ENCODE measurements around the gene CEP131. TPM values are rescaled to one million over a fixed set of nuclear protein-coding genes. Genes with fewer than 3 reads are reported as not detected.

Gene CEP131
- total and polyA plus RNA-seq, 3 experiments from 2014 or later, result 6.5 to 13.3 (median 13.2) TPM

DNA sequence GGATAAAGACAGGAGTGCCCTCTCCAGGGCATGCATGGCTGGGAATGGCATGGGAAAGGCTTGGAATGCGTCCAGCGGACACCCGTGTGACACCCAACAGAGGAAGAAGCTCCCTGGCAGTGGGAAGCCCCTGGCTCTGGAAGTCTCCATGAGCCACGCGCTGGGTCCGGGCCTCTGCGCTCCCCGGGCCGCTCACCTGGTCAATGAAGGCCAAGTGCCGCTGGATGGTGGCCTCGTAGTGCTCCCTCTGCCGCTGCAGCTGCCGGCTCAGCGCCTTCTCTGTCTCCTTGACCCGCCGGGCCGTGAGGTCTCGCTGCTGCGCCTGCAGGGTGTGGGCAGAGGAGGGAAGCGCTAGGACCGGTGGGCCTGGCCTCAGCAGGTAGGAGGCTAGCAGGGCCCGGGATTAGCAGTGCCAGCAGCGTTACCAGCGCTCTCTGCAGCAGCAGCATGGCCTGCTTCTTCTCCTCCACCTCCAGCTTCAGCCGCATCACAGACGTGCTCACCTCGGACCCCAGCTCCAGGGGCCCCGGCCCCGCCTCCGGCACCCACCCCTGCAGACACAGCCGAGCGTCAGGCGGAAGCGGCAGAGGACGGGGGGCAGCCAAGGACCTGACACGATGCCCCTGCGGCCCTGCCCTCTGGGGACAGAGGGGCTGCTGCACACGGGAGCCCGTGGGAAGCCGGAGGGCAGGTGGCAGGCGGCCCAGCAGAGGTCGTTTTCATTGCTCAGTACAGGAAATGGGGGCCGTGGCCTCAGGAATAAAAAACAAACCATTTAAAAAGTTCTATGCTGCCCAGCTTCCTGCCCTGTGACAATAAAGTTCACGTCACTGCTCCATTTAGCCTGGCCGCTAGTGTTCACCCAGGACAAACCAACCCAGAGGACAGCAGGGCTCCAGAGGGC lies 26.0 kb downstream of the CEP131 start:
- Mint-ChIP-seq H3K4me1 (no peaks in the 10 kb centered on the region), H3K27me3 (no peaks in the 10 kb centered on the region), H3K4me3 (no peak overlapping the region), H3K27ac (no peak overlapping the region), H3K36me3 (peaks cover 0 to 6% (median 4%) of the 10 kb centered on the region in 3 donors), H3K9me3 (no peaks in the 10 kb centered on the region)
- Histone ChIP-seq H3K27ac (ENCODE audit: low read depth, low read length) (no peak overlapping the region), H3K36me3 (ENCODE audit: insufficient read depth, low read length) (no peaks in the 10 kb centered on the region), H3K9me3 (ENCODE audit: low read length) (no peaks in the 10 kb centered on the region), H3K27me3 (ENCODE audit: insufficient read depth, low read length, poor library complexity, severe bottlenecking) (no peaks in the 10 kb centered on the region), H3K4me1 (ENCODE audit: insufficient read depth, low read length) (no peaks in the 10 kb centered on the region), H3K4me3 (ENCODE audit: low read length) (no peak overlapping the region)
- POLR2A ChIA-PET, result no interaction called here
- CTCF ChIA-PET, result no interaction called here
- DNase-seq, result no peak

DNA sequence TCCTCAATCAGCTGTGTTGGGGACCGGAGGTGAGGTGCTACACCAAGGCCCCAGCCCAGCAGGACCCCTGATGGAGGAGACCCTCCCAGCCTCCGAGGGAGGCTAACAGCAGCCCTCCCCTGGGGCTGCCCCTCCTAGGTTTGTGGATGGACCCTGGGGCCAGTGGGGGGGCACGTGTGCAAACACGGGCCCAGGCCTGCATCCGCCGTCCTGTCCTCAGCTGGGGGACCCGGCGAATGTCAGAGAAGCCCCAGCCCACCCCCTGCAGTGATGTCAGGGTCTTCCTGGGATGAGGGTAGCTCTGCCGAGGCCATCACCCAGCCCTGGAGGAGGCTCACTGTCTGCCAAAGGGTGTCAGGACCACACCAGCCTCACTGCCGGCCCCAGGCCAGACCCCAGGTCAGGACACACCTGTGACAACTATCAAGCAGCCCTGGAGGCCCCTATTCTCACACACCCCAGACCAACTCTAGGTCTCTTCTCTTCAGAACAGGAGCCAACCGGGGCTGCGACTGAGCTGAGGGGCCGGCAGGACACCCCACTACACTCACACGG lies 26.7 kb downstream of the CEP131 start:
- Histone ChIP-seq H3K27ac (ENCODE audit: low read depth, low read length) (no peak overlapping the region), H3K9me3 (ENCODE audit: low read length) (no peaks in the 10 kb centered on the region), H3K27me3 (ENCODE audit: insufficient read depth, low read length, poor library complexity, severe bottlenecking) (no peaks in the 10 kb centered on the region), H3K36me3 (ENCODE audit: insufficient read depth, low read length) (no peaks in the 10 kb centered on the region), H3K4me1 (ENCODE audit: insufficient read depth, low read length) (no peaks in the 10 kb centered on the region), H3K4me3 (ENCODE audit: low read length) (no peak overlapping the region)
- Mint-ChIP-seq H3K27ac (no peak overlapping the region), H3K36me3 (peaks cover 0 to 5% (median 4%) of the 10 kb centered on the region in 3 donors), H3K4me3 (no peak overlapping the region), H3K4me1 (no peaks in the 10 kb centered on the region), H3K27me3 (no peaks in the 10 kb centered on the region), H3K9me3 (no peaks in the 10 kb centered on the region)
- no peak for DNase-seq
- ChIA-PET POLR2A (no interaction called here), CTCF (no interaction called here)

DNA sequence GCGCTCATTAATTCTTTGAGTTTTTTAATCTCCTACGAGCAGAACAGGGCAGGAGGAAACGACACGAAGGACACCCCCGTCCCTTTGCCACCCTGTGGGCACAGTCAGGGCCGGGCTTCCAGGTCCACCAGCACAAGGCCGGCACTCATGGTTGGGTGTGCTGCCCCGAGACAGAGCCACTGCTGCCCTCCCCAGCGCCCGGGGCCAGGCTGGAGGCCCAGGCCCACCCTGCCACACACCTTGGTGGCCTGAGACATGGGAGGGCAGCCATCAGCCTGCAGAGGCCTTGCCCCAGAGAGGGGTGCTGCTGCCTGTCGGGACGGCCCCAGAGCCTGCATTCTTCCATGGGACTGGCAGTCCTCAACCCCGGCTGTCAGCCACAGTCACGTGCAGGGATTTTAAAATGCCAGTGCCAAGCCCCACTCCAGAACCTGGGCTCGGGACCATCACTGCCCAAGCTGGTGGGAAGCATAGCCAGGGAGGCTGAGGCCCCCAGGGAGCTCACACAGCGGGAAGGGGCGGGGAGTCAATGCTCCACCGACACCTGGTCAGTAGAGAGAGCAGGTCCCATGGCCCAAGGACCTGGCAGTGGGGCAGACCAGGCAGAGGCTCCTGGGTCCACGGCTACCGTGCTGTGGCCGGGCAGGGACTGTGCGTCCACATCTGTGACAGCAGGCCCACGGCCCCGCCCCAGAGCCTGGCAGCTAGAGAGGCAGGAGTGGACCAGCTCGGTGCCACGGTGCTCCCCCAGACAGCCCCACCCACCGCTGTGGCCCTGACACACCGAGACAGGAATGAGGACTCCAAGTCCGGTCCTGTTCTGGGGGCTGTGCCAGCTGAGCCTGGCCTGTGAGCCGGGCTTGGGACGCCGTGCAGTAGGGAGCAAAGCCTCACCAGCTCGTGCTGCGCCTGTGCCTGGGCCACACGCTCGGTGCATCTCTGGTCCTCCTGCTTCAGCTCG lies 27.5 kb downstream of the CEP131 start:
- Mint-ChIP-seq H3K27ac (no peak overlapping the region), H3K9me3 (no peaks in the 10 kb centered on the region), H3K4me3 (no peak overlapping the region), H3K4me1 (no peaks in the 10 kb centered on the region), H3K27me3 (no peaks in the 10 kb centered on the region), H3K36me3 (peaks cover 0 to 5% (median 0%) of the 10 kb centered on the region in 3 donors)
- Histone ChIP-seq H3K9me3 (ENCODE audit: low read length) (no peaks in the 10 kb centered on the region), H3K36me3 (ENCODE audit: insufficient read depth, low read length) (no peaks in the 10 kb centered on the region), H3K4me1 (ENCODE audit: insufficient read depth, low read length) (no peaks in the 10 kb centered on the region), H3K27me3 (ENCODE audit: insufficient read depth, low read length, poor library complexity, severe bottlenecking) (no peaks in the 10 kb centered on the region), H3K4me3 (ENCODE audit: low read length) (no peak overlapping the region), H3K27ac (ENCODE audit: low read depth, low read length) (no peak overlapping the region)
- DNase-seq, result no peak
- ChIA-PET CTCF (no interaction called here), POLR2A (no interaction called here)

DNA sequence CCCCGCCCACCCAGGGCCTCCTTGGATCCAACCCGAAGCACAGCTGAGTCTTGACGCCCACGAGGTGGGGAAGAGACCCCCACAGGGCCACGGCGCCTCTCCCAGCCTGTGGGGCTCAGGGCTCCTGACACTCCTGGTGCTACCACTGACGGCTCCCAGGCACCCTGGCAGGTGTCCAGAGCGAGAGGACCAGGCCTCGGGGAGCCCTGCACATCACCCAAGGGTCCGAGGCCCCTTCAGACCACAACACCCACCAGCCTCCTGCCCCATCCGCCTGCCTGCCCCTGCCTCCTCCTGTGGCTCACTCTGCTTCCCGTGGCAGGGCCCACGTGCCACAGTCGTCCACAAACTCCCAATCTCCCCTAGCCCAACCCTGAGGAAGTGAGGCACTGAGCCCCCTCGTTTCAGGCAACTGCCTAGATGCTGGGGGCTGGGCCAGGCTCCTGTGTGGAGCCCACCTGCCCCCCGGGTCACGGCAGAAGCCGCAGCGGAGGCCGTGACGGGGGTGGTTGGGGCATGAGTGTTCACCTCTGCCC lies 28.5 kb downstream of the CEP131 start:
- Mint-ChIP-seq H3K36me3 (peaks cover 0 to 5% (median 0%) of the 10 kb centered on the region in 3 donors), H3K9me3 (no peaks in the 10 kb centered on the region), H3K4me1 (no peaks in the 10 kb centered on the region), H3K27ac (no peak overlapping the region), H3K4me3 (no peak overlapping the region), H3K27me3 (no peaks in the 10 kb centered on the region)
- ChIA-PET CTCF (no interaction called here), POLR2A (no interaction called here)
- Histone ChIP-seq H3K4me1 (ENCODE audit: insufficient read depth, low read length) (no peaks in the 10 kb centered on the region), H3K4me3 (ENCODE audit: low read length) (no peak overlapping the region), H3K27ac (ENCODE audit: low read depth, low read length) (no peak overlapping the region), H3K9me3 (ENCODE audit: low read length) (no peaks in the 10 kb centered on the region), H3K27me3 (ENCODE audit: insufficient read depth, low read length, poor library complexity, severe bottlenecking) (no peaks in the 10 kb centered on the region), H3K36me3 (ENCODE audit: insufficient read depth, low read length) (no peaks in the 10 kb centered on the region)
- DNase-seq, result no peak

DNA sequence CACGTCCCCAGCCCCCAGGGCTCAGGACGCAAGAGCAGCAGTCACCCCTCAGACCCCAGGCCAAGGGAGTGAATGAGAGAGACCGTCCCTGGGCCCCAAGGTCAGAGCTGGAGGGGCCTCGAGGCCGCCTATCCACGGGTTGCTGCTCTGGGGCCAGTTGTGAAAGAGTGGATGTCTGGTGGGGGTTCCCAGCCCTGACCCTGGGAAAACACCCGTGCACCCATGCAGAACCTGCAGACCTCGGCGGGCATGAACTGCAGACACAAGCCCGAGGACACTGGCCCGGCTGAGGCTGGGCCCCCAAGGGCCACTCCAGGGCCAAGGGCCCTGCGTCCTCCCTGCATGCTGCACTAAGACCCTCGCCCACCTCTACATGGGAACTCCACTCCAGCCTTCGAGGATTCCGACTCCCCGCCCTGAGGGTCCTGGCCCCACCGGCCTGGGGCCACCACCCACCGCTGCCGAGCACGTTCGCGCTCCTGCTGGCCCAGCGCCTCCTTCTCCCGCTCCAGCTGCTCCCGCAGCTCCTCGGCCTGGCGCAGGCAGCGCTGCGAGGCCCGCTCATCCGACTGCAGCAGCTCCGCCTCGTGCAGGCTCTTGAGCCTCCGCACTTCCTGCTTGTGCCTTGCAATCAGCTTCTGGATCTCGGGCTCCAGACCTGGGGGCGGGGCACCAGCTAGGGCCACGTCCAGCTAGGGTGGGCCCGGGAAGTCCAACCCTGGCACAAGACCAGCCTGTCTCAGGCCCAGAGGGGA lies 29.1 kb downstream of the CEP131 start:
- CTCF ChIA-PET, result no interaction called here
- POLR2A ChIA-PET, result no interaction called here

DNA sequence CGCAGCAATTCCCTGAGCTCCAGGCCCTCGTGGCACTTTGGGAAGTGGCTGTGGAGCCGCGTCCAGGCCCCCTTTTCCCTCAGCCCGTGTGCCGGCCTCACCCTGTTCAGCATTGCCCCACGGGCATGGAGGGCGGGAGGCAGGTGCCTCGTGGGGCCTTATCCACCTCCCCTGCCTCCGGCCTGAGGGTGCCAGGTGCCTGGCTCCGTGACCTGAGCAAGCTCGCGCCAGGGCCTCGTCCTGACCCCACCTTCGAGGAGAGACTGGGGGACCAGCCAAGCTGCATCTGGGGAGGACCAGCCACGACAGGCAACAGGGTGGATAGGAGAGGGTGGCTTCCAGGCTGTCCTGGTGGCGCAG lies 29.7 kb downstream of the CEP131 start:
- no peak for DNase-seq
- no peaks in the 10 kb centered on the region for H3K36me3 ChIP-seq (ENCODE audit: insufficient read depth, low read length)
- H3K36me3 Mint-ChIP-seq, result peaks cover 0 to 1% (median 0%) of the 10 kb centered on the region in 3 donors
- H3K27me3 ChIP-seq (ENCODE audit: insufficient read depth, low read length, poor library complexity, severe bottlenecking), result no peaks in the 10 kb centered on the region
- no peak overlapping the region for H3K27ac ChIP-seq (ENCODE audit: low read depth, low read length)
- H3K4me3 Mint-ChIP-seq, result no peak overlapping the region
- no peaks in the 10 kb centered on the region for H3K9me3 Mint-ChIP-seq
- no peak overlapping the region for H3K27ac Mint-ChIP-seq
- ChIA-PET CTCF (no interaction called here), POLR2A (no interaction called here)
- H3K9me3 ChIP-seq (ENCODE audit: low read length), result no peaks in the 10 kb centered on the region
- no peaks in the 10 kb centered on the region for H3K4me1 Mint-ChIP-seq
- H3K4me1 ChIP-seq (ENCODE audit: insufficient read depth, low read length), result no peaks in the 10 kb centered on the region
- no peak overlapping the region for H3K4me3 ChIP-seq (ENCODE audit: low read length)
- H3K27me3 Mint-ChIP-seq, result no peaks in the 10 kb centered on the region

More for the DNA sequence above, 29.1 kb downstream of the CEP131 start:
- no peaks in the 10 kb centered on the region for H3K36me3 ChIP-seq (ENCODE audit: insufficient read depth, low read length)
- no peaks in the 10 kb centered on the region for H3K4me1 ChIP-seq (ENCODE audit: insufficient read depth, low read length)
- H3K36me3 Mint-ChIP-seq, result peaks cover 0 to 4% (median 0%) of the 10 kb centered on the region in 3 donors
- H3K27me3 Mint-ChIP-seq, result no peaks in the 10 kb centered on the region
- H3K27ac Mint-ChIP-seq, result no peak overlapping the region
- H3K27me3 ChIP-seq (ENCODE audit: insufficient read depth, low read length, poor library complexity, severe bottlenecking), result no peaks in the 10 kb centered on the region
- H3K4me3 ChIP-seq (ENCODE audit: low read length), result no peak overlapping the region
- no peaks in the 10 kb centered on the region for H3K9me3 ChIP-seq (ENCODE audit: low read length)
- no peaks in the 10 kb centered on the region for H3K9me3 Mint-ChIP-seq
- H3K4me3 Mint-ChIP-seq, result no peak overlapping the region
- H3K27ac ChIP-seq (ENCODE audit: low read depth, low read length), result no peak overlapping the region
- DNase-seq, result no peak
- no peaks in the 10 kb centered on the region for H3K4me1 Mint-ChIP-seq

DNA sequence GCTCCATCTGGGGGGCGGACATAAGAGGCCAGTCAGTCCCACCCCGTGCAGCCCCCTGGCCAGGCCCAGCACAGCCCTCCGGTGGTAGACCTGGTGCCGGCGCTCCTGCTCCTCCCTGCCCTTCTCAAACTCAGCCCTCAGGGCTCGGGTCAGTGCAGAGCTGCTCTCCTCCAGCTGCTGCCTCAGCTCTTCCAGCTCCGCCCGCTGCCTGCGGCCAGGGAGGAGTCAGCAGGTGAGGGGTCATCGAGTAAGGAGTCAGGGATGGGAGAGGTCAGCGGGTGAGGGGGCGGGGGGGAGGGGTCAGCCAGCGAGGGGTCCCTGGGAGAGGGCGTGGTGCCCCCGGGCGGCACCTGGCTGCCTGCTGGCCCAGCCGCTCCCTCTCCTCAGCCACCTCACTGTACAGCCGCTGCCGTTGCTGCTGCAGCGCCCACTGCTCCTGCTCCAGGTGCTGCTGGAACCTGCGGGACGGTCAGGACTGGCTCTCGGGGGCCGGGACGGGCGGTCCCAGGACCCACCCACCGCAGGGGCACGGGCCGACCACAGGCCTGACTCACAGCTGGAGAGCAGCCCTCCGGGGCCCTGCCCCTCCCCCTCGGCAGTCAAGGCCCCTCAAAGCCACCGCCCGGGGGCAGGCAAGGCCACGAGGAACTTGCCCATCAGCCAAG lies 30.2 kb downstream of the CEP131 start:
- CTCF ChIA-PET, result no interaction called here
- H3K36me3 ChIP-seq (ENCODE audit: insufficient read depth, low read length), result no peaks in the 10 kb centered on the region
- Mint-ChIP-seq H3K27ac (no peak overlapping the region), H3K4me3 (no peak overlapping the region), H3K27me3 (no peaks in the 10 kb centered on the region), H3K9me3 (no peaks in the 10 kb centered on the region), H3K4me1 (no peaks in the 10 kb centered on the region), H3K36me3 (no peaks in the 10 kb centered on the region)
- no peak overlapping the region for H3K4me3 ChIP-seq (ENCODE audit: low read length)
- POLR2A ChIA-PET, result no interaction called here
- H3K27ac ChIP-seq (ENCODE audit: low read depth, low read length), result no peak overlapping the region
- no peak for DNase-seq
- H3K9me3 ChIP-seq (ENCODE audit: low read length), result no peaks in the 10 kb centered on the region
- H3K27me3 ChIP-seq (ENCODE audit: insufficient read depth, low read length, poor library complexity, severe bottlenecking), result no peaks in the 10 kb centered on the region
- H3K4me1 ChIP-seq (ENCODE audit: insufficient read depth, low read length), result no peaks in the 10 kb centered on the region

Data from CD8-positive, alpha-beta memory T cell (primary cell).